Upper lobe of right lung (tissue), 1 donor: ENCODE results near the gene KANSL3. TPM values are rescaled to one million over a fixed set of nuclear protein-coding genes. Genes with fewer than 3 reads are reported as not detected.

Experiments
- ATAC-seq: fragments of 200-7000 bp; cut with Tn5 transposase; one replicate; pipeline ENCODE4 v1.9.1; 2020; ENCODE audit warnings: mild to moderate bottlenecking, moderate library complexity
- DNase-seq: peaks from one replicate; pipeline ENCODE4 v3.0.0-alpha.2; 2020
- H3K27ac ChIP-seq: fragments of 200-600 bp; one replicate; pipeline ENCODE4 v1.8.0; 2022
- H3K27me3 ChIP-seq: fragments of 200-600 bp; one replicate; pipeline ENCODE4 v1.8.0; 2022; ENCODE audit warnings: mild to moderate bottlenecking
- H3K36me3 ChIP-seq: fragments of 200-600 bp; one replicate; pipeline ENCODE4 v1.8.0; 2022
- H3K4me1 ChIP-seq: fragments of 200-600 bp; one replicate; pipeline ENCODE4 v1.8.0; 2022
- H3K4me3 ChIP-seq: fragments of 200-600 bp; one replicate; pipeline ENCODE4 v1.8.0; 2022; ENCODE audit warnings: mild to moderate bottlenecking
- H3K9me3 ChIP-seq: fragments of 200-600 bp; one replicate; pipeline ENCODE4 v1.8.0; 2022
- CTCF ChIP-seq: fragments of 200-600 bp; IDR thresholded peaks from one replicate; pipeline ENCODE4 v1.8.0; 2022; ENCODE audit warnings: antibody characterized with exemption
- intact Hi-C: fragments of 100-400 bp; cut with DNase I; formaldehyde crosslinking; loops from one replicate; pipeline ENCODE4 v1.11.0; 2022
- total RNA-seq: library from RNA; stranded (reverse); fragmentation: NEBNext Ultra II Directional; extraction: Animal tissue kit (Norgen Biotek cat#: 25700); gene quantifications from one replicate; pipeline ENCODE4 v1.2.1, GENCODE V29; 2021
- donor health status: DM: no; HTN: yes; CAD: no; lungs with severe emphysema.

Gene KANSL3
- total RNA-seq, 1 donor from 2014 or later, result 50.1 TPM

DNA sequence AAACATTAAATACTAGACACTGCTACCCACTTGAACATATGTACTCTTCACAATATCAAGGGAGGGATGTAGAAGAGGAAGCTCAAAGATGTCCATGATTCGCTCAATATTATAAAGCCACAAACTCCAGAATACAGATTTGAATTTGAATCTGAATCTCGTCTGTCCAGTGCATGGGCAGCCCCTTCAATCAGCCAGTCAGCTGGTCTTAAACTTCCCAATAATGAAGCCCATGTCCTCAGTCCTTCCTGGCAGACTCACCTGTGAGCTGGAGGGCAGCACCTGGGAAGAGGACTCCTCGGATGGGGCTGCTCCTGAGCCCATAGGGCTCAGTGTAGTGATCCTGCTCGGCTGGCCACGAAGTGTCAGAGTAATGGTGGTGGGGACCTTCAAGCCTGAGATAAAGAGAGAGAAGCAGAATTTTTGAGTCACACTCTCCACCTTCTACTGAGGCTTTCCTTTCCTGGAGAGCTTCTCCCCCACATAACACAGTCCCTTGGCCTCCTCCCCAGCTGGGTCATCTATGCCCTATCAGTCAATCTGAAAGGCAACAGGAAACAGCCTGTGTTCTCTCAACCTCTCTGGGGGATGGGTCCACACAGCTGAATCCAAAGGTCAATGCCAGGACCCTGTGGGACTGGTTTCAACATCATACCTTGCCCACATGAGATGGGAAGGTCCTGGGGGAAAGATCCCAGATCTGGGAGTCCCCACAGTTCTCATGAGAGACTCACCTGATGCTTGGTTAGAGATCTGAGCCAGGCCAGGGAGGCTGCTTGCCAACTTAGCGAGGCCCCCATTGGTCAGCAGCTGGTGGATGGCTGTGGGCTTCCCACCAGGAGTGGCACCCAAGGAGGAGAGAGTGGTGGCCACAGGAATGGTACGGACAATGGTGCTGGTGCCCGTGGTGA lies 36.5 kb downstream of the KANSL3 start:
- intact Hi-C loops, result no loop called here
- Histone ChIP-seq H3K4me1 (no peaks in the 10 kb centered on the region), H3K27ac (no peak overlapping the region), H3K27me3 (no peaks in the 10 kb centered on the region), H3K4me3 (no peak overlapping the region), H3K9me3 (no peaks in the 10 kb centered on the region), H3K36me3 (peaks cover 100% of the 10 kb centered on the region)
- ATAC-seq (peak; percentile 33), DNase-seq (no peak)
- TF ChIP-seq CTCF, result no peak

DNA sequence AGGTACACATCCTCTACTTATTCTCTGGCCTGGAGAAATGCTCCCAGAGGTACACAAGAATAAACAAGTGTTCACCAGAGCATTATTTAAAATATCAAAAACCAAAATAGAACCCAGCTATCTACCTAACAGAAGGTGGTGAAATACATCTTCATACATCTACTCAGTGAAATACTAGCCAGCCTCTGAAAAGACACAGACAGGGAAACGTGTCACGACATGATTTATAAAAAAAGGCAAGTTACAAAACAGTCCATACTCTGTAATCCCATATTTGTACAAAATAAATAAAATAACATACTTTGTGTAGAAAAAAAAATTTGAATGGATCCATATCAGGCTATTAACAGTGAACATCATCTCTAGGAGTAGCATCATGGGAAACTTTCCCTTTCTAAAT lies 38.2 kb downstream of the KANSL3 start:
- H3K4me3 ChIP-seq, result no peak overlapping the region
- no peaks in the 10 kb centered on the region for H3K27me3 ChIP-seq

GRCh38 chr2:96596596-96596995 lies 41.5 kb downstream of the KANSL3 start:
- H3K4me3 ChIP-seq, result no peak overlapping the region
- no peaks in the 10 kb centered on the region for H3K4me1 ChIP-seq
- intact Hi-C loops, result no loop called here
- H3K27me3 ChIP-seq, result no peaks in the 10 kb centered on the region
- no peak for TF ChIP-seq CTCF
- ATAC-seq, result no peak
- peaks cover 100% of the 10 kb centered on the region for H3K36me3 ChIP-seq
- no peak for DNase-seq
- H3K27ac ChIP-seq, result no peak overlapping the region
- H3K9me3 ChIP-seq, result no peaks in the 10 kb centered on the region

More for the DNA sequence above, 38.2 kb downstream of the KANSL3 start:
- ATAC-seq, result no peak
- H3K4me1 ChIP-seq, result no peaks in the 10 kb centered on the region
- intact Hi-C loops, result no loop called here
- peaks cover 100% of the 10 kb centered on the region for H3K36me3 ChIP-seq
- no peak overlapping the region for H3K27ac ChIP-seq
- TF ChIP-seq CTCF, result no peak
- H3K9me3 ChIP-seq, result no peaks in the 10 kb centered on the region
- no peak for DNase-seq

DNA sequence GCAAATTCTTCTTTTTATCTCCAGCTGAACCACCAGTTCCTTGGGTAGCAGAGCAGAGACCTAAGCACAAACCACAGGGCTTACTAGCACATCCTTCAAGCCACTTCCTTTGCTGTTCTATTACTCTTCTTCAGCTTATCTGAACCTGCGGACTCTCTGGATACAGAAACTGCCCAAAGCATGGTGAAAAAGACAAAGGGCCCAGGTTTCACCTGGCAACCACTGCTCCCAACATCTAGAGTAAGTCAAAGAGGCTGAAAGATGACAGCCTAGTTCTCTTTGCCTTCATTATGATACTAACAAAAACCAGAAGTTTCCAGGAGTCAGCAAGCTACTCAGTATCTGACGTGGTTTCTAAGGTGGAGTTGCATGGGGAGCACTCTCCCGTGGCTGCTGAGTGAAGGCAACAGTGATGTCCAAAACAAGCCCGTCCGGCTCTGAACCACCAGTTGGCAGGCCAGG lies 43.4 kb downstream of the KANSL3 start:
- no peak overlapping the region for H3K4me3 ChIP-seq
- H3K9me3 ChIP-seq, result no peaks in the 10 kb centered on the region
- no peak for TF ChIP-seq CTCF
- DNase-seq (no peak), ATAC-seq (no peak)
- peaks cover 91% of the 10 kb centered on the region for H3K36me3 ChIP-seq
- H3K27me3 ChIP-seq, result no peaks in the 10 kb centered on the region
- intact Hi-C loops, result no loop called here
- H3K4me1 ChIP-seq, result no peaks in the 10 kb centered on the region
- H3K27ac ChIP-seq, result no peak overlapping the region

- no peak for TF ChIP-seq CTCF
These were observed 43.8 kb downstream of the KANSL3 start for GRCh38 chr2:96594282-96594681.

More at GRCh38 chr2:96594282-96594681, 43.8 kb downstream of the KANSL3 start:
- intact Hi-C loops, result no loop called here
- DNase-seq (no peak), ATAC-seq (no peak)
- H3K27ac ChIP-seq, result no peak overlapping the region
- H3K4me1 ChIP-seq, result no peaks in the 10 kb centered on the region
- no peak overlapping the region for H3K4me3 ChIP-seq
- peaks cover 86% of the 10 kb centered on the region for H3K36me3 ChIP-seq
- H3K27me3 ChIP-seq, result no peaks in the 10 kb centered on the region
- no peaks in the 10 kb centered on the region for H3K9me3 ChIP-seq
